Right lobe of liver (tissue), 6 donors: ENCODE measurements around the gene GRK4. TPM values are rescaled to one million over a fixed set of nuclear protein-coding genes. Genes with fewer than 3 reads are reported as not detected.
A peak's percentile ranks its signal among the peaks of the same experiment; 100 is the strongest.

Experiments used
- ATAC-seq, 4 donors: fragments of 200-7000 bp; cut with Tn5 transposase; one replicate each; pipeline ENCODE4 v1.9.1; 2020; ENCODE audit warnings: mild to moderate bottlenecking in 4 of 4, moderate library complexity in 4 of 4
- DNase-seq, 3 donors: peaks; one replicate each; pipeline ENCODE4 v3.0.0-alpha.2; 2020
- H3K27ac ChIP-seq, 3 donors: fragments of 200-600 bp; one replicate each; pipeline ENCODE4 v1.8.0; 2022
- H3K27me3 ChIP-seq, 2 donors: fragments of 200-600 bp; one replicate each; pipeline ENCODE4 v1.8.0; 2022
- H3K36me3 ChIP-seq, 4 donors: fragments of 200-600 bp; sonication (generic) in 1 of 4; one replicate each; pipeline versions ENCODE4 v1.5.1 to v1.8.0; 2017 to 2022; ENCODE audit warnings: control low read depth in 1 of 4
- H3K4me1 ChIP-seq, 4 donors: fragments of 200-600 bp; sonication (generic) in 1 of 4; one replicate each; pipeline versions ENCODE4 v1.5.1 to v1.8.0; 2017 to 2022; ENCODE audit warnings: control low read depth in 1 of 4
- H3K4me3 ChIP-seq, 3 donors: fragments of 200-600 bp; one replicate each; pipeline ENCODE4 v1.8.0; 2022
- H3K9me3 ChIP-seq, 4 donors: fragments of 200-600 bp; sonication (generic) in 1 of 4; one replicate each; pipeline versions ENCODE4 v1.5.1 to v1.8.0; 2017 to 2022; ENCODE audit warnings: control low read depth in 1 of 4
- CTCF ChIP-seq, 4 donors: fragments of 200-600 bp in 3 of 4; fragments of 450-650 bp in 1 of 4; IDR thresholded peaks; one replicate each; pipeline versions ENCODE4 v1.5.1 to v1.8.0; 2016 to 2022; ENCODE audit warnings: antibody characterized with exemption in 4 of 4, mild to moderate bottlenecking in 2 of 4
- POLR2A ChIP-seq: fragments of 450-650 bp; IDR thresholded peaks from one replicate; pipeline ENCODE4 v1.6.1; 2017; ENCODE audit warnings: antibody characterized with exemption, mild to moderate bottlenecking
- WGBS: methylation state at CpG from one replicate; pipeline ENCODE4 v1.1.6; 2018; ENCODE audit warnings: low coverage, low lambda C conversion rate; ENCODE audit not compliant: insufficient coverage; ENCODE audit errors: missing lambda C conversion rate; 5-methylcytosine and 5-hydroxymethylcytosine counted together
- intact Hi-C, 2 donors: fragments of 100-400 bp; cut with DNase I; formaldehyde crosslinking; loops; one replicate each; pipeline versions ENCODE4 v1.11.2 to v1.14.1; 2022
- total RNA-seq, 6 experiments: library from RNA; depleted of rRNA in 2 of 6; stranded (reverse); fragments of >200 nt in 2 of 6; fragmentation: NEBNext Ultra II Directional in 3 of 6; extraction: Animal tissue kit (Norgen Biotek cat#: 25700) in 3 of 6; gene quantifications; one replicate each; pipeline versions ENCODE4 v1.1.0 to v1.2.4, GENCODE V29; 2016 to 2023
- donor health status: DM: no; HTN: yes; CAD: no.
- donor health status: DM: no; HTN: no; CAD: no.
- donor health status: DM: no; HTN: no; CAD: no.
- donor health status: DM: no; HTN: yes; CAD: no.
- donor health status: DM: no; HTN: yes; CAD: no.

Gene GRK4
- total RNA-seq, 6 experiments from 2014 or later = 1.0 to 4.3 (median 2.8) TPM

GRCh38 chr4:2946812-2947600, 16.4 kb upstream of the GRK4 start:
- peak overlapping the region in 2 of 3 donors; percentile 71 to 76 for H3K27ac ChIP-seq
- H3K27me3 ChIP-seq = no peaks in the 10 kb centered on the region
- intact Hi-C loops = no loop called here
- no peaks in the 10 kb centered on the region for H3K9me3 ChIP-seq
- peaks cover 12 to 79% (median 47%) of the 10 kb centered on the region in 4 donors for H3K36me3 ChIP-seq
- TF ChIP-seq CTCF (IDR thresholded peaks at IDR 0.05) (no peak), POLR2A (no peak)
- H3K4me1 ChIP-seq = peaks cover 0 to 29% (median 14%) of the 10 kb centered on the region in 4 donors
- DNase-seq = peak; percentile 75 to 92 (median 88)
- 52% methylated on average over 8 of the region's 19 CpGs for WGBS
- peak; percentile 65 to 81 (median 75) for ATAC-seq
- no peak overlapping the region for H3K4me3 ChIP-seq

GRCh38 chr4:2947926-2948325, 15.4 kb upstream of the GRK4 start:
- Histone ChIP-seq H3K4me1 (peaks cover 0 to 38% (median 19%) of the 10 kb centered on the region in 4 donors), H3K9me3 (no peaks in the 10 kb centered on the region), H3K36me3 (peaks cover 12 to 80% (median 42%) of the 10 kb centered on the region in 4 donors), H3K27ac (peak overlapping the region in 2 of 3 donors; percentile 71 to 76), H3K27me3 (no peaks in the 10 kb centered on the region), H3K4me3 (no peak overlapping the region)
- ATAC-seq = peak; percentile 59 to 82 (median 78)
- WGBS = 53% methylated on average over 8 of the region's 11 CpGs
- intact Hi-C loops = no loop called here
- TF ChIP-seq POLR2A = no peak
- TF ChIP-seq CTCF (IDR thresholded peaks at IDR 0.05) = no peak
- DNase-seq = peak in 2 of 3 donors; percentile 92 to 93

- ATAC-seq (peak; percentile 29 to 39 (median 38)), DNase-seq (peak in 2 of 3 donors; percentile 53 to 55)
- WGBS = 82% methylated on average over 8 of the region's 14 CpGs
- Histone ChIP-seq H3K9me3 (no peaks in the 10 kb centered on the region), H3K4me3 (no peak overlapping the region), H3K36me3 (peaks cover 11 to 74% (median 37%) of the 10 kb centered on the region in 4 donors), H3K27me3 (no peaks in the 10 kb centered on the region), H3K27ac (peak overlapping the region in 2 of 3 donors; percentile 54 to 76), H3K4me1 (peaks cover 0 to 49% (median 24%) of the 10 kb centered on the region in 4 donors)
- intact Hi-C loops = no loop called here
- peak in 3 of 4 donors; percentile 37 to 55 (median 51) for TF ChIP-seq CTCF (IDR thresholded peaks at IDR 0.05)
- no peak for TF ChIP-seq POLR2A
Observed at GRCh38 chr4:2948895-2949781, 14.2 kb upstream of the GRK4 start.

- H3K4me1 ChIP-seq = peaks cover 0 to 55% (median 26%) of the 10 kb centered on the region in 4 donors
- TF ChIP-seq CTCF (IDR thresholded peaks at IDR 0.05) (no peak), POLR2A (no peak)
- no peaks in the 10 kb centered on the region for H3K9me3 ChIP-seq
- peaks cover 10 to 72% (median 34%) of the 10 kb centered on the region in 4 donors for H3K36me3 ChIP-seq
- no peaks in the 10 kb centered on the region for H3K27me3 ChIP-seq
- ATAC-seq = no peak
- intact Hi-C loops = no loop called here
- H3K4me3 ChIP-seq = no peak overlapping the region
- H3K27ac ChIP-seq = no peak overlapping the region
- peak in 1 of 3 donors; percentile 34 for DNase-seq
- WGBS = 93% methylated on average over 9 of the region's 11 CpGs
Observed at GRCh38 chr4:2949782-2950125, 13.6 kb upstream of the GRK4 start.
